PC-3 (cell line): Measurements from ENCODE around the gene PCTP.

Source experiments
- CTCF ChIP-seq: fragments of 300-600 bp; sonication (generic); conservative IDR thresholded peaks from 2 replicates; pipeline ENCODE4 v1.5.1; 2017; ENCODE audit warnings: antibody characterized with exemption, low read depth, mild to moderate bottlenecking, low read length
- EZH2 ChIP-seq: fragments of 300-600 bp; sonication (generic); IDR thresholded peaks from one replicate; pipeline ENCODE4 v1.6.1; 2017; ENCODE audit warnings: antibody characterized with exemption, mild to moderate bottlenecking, low read length; ENCODE audit not compliant: unreplicated experiment
- EZH2phosphoT487 ChIP-seq: fragments of 300-600 bp; sonication (generic); IDR thresholded peaks from 2 replicates; pipeline ENCODE4 v1.6.1; 2018; ENCODE audit warnings: mild to moderate bottlenecking, antibody characterized with exemption, low read length, borderline replicate concordance

- no peak for TF ChIP-seq CTCF
- no peak for TF ChIP-seq EZH2
- no peak for TF ChIP-seq EZH2phosphoT487
These were observed 13.0 kb downstream of the PCTP start for GRCh38 chr17:55763856-55764255.
